GM19035 (cell line): ENCODE measurements around the gene MED8.
A peak's percentile ranks its signal among the peaks of the same experiment; 100 is the strongest.
"Not testable (repeated sequence)": the region's sequence is repeated elsewhere in the genome, so short reads cannot be mapped to it uniquely, and the experiment has no call there.

Source experiments
- ATAC-seq: cut with Tn5 transposase; IDR thresholded peaks from one replicate; pipeline ENCODE4 v1.9.1; 2021; ENCODE audit not compliant: unreplicated experiment

Gene MED8

GRCh38 chr1:43387976-43388599, 1.5 kb downstream of the MED8 start:
- ATAC-seq, result no peak

GRCh38 chr1:43386676-43387075, 2.9 kb downstream of the MED8 start:
- ATAC-seq, result no peak

GRCh38 chr1:43383449-43383848, 6.2 kb downstream of the MED8 start:
- ATAC-seq, result no peak

GRCh38 chr1:43382027-43382779, 7.4 kb downstream of the MED8 start:
- no peak for ATAC-seq

- no peak for ATAC-seq
Measured at GRCh38 chr1:43381612-43382011, 8.0 kb downstream of the MED8 start.

GRCh38 chr1:43379476-43379875, 10.1 kb downstream of the MED8 start:
- no peak for ATAC-seq

- no peak for ATAC-seq
Measured at GRCh38 chr1:43377831-43378230, 11.8 kb downstream of the MED8 start.

GRCh38 chr1:43376723-43377235, 12.8 kb downstream of the MED8 start:
- ATAC-seq, result no peak

GRCh38 chr1:43373066-43373940, 16.3 kb downstream of the MED8 start:
- ATAC-seq, result no peak

- ATAC-seq, result no peak
Measured at GRCh38 chr1:43372172-43372571, 17.4 kb downstream of the MED8 start.

GRCh38 chr1:43370564-43370963, 19.0 kb downstream of the MED8 start:
- no peak for ATAC-seq

GRCh38 chr1:43369779-43370178, 19.8 kb downstream of the MED8 start:
- ATAC-seq, result not testable (repeated sequence)

GRCh38 chr1:43368646-43369020, 21.0 kb downstream of the MED8 start:
- no peak for ATAC-seq

GRCh38 chr1:43367904-43368645, 21.5 kb downstream of the MED8 start, which contains the start of gene ELOVL1:
ELOVL1 (minus strand) TSS chr1:43368011; CDS start chr1:43365609, 2,402 bp downstream.
- peak; percentile 74 for ATAC-seq

- ATAC-seq, result peak; percentile 44
Measured at GRCh38 chr1:43367026-43367903, 22.3 kb downstream of the MED8 start.

GRCh38 chr1:43366601-43367025, 23.0 kb downstream of the MED8 start:
- no peak for ATAC-seq

GRCh38 chr1:43366179-43366578, 23.4 kb downstream of the MED8 start:
- no peak for ATAC-seq

GRCh38 chr1:43365678-43366077, 23.9 kb downstream of the MED8 start:
- no peak for ATAC-seq

- ATAC-seq, result no peak
Measured at GRCh38 chr1:43363935-43364525, 25.6 kb downstream of the MED8 start.
